ENCODE measurements around the gene ATG5.
A peak's percentile ranks its signal among the peaks of the same experiment; 100 is the strongest.

Gene ATG5

DNA sequence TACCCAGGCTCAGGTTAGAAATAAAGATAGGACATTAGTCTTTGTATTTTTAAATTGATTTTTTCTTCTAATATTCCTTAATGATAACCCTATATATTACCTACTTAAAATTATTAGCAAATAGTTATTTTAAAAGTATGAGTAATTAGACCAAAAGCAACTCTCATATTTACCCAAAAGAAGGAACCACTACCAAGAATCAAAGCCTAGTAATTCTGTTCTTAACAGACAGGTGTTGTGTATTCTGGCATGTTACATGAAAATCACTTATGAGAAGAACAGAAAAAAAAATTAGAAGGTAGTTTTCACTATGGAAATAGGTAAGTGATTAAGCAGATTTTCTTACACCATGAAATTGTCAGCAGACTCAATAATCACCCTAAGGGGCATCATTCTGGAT is 105.1 kb downstream of the ATG5 start:
- DNase-seq (ENCODE audit: low spot score): no peak

- DNase-seq (ENCODE audit: low spot score): no peak
These were observed 109.0 kb downstream of the ATG5 start for GRCh38 chr6:106216527-106216926.

- no peak for DNase-seq (ENCODE audit: low spot score)
These were observed 110.0 kb downstream of the ATG5 start for GRCh38 chr6:106215608-106216007.

- DNase-seq (ENCODE audit: low spot score): no peak
These were observed 111.0 kb downstream of the ATG5 start for GRCh38 chr6:106214531-106214930.

DNA sequence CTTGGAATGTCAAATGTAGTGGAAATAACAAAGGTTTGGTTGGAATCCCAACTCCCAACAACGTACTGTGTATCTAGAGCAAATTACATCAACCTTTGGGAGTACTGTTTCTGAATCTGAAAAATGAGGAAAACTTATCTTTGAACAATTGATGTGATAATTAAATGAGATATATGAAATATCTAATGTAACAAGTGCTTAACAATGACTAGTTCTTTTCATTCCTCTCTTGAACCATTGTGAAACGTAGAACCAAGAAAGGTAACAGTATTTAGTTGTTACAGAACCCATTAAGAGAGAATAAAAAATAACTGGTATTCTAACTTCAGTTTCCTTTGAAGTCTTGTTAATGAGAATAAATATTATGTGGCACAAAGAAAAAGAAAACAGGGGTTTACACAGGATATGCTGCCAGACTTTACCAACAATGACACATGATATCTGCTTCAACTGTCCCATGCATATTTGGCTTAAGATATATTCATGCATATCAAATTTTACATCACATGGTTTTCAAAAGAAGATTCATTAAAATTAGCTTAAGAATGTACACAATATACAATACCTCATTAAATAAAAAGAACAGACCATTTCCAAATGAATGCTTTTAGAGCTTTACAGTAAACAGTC is 111.8 kb downstream of the ATG5 start:
- no peak for DNase-seq (ENCODE audit: low spot score)

- no peak for DNase-seq (ENCODE audit: low spot score)
These were observed 113.0 kb downstream of the ATG5 start for GRCh38 chr6:106212576-106212975.

- no peak for DNase-seq (ENCODE audit: low spot score)
These were observed 118.7 kb downstream of the ATG5 start for GRCh38 chr6:106206905-106207304.

DNA sequence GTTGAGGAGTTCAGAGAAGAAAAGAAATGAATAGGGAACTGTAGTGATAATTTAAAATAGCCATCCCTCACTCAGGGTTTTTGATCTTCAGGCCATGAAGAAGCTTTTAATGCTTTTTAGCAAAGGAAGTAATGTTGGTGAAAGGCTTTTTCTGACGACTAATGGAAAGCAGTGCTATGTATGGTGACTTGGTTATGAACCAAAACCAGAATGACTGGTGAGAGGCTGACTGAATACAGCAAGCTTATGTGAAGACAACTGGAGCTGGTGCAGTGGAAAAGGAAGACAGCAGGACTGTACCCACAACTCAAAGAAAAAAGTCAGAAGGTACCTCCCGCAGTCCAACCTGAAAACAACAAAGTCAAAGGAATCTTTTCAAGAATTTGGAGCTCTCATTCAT is 120.6 kb downstream of the ATG5 start:
- no peak for DNase-seq (ENCODE audit: low spot score)

GRCh38 chr6:106199998-106200397 is 125.6 kb downstream of the ATG5 start:
- DNase-seq (ENCODE audit: low spot score): no peak

- no peak for DNase-seq (ENCODE audit: low spot score)
These were observed 126.2 kb downstream of the ATG5 start for GRCh38 chr6:106199331-106199730.

GRCh38 chr6:106197441-106197840 is 128.1 kb downstream of the ATG5 start:
- no peak for DNase-seq (ENCODE audit: low spot score)

- DNase-seq (ENCODE audit: low spot score): peak; percentile 56
These were observed 130.3 kb downstream of the ATG5 start for GRCh38 chr6:106194949-106195921.

- DNase-seq (ENCODE audit: low spot score): no peak
These were observed 132.7 kb downstream of the ATG5 start for GRCh38 chr6:106192824-106193223.

GRCh38 chr6:106188104-106188794 is 137.3 kb downstream of the ATG5 start:
- DNase-seq (ENCODE audit: low spot score): no peak

DNA sequence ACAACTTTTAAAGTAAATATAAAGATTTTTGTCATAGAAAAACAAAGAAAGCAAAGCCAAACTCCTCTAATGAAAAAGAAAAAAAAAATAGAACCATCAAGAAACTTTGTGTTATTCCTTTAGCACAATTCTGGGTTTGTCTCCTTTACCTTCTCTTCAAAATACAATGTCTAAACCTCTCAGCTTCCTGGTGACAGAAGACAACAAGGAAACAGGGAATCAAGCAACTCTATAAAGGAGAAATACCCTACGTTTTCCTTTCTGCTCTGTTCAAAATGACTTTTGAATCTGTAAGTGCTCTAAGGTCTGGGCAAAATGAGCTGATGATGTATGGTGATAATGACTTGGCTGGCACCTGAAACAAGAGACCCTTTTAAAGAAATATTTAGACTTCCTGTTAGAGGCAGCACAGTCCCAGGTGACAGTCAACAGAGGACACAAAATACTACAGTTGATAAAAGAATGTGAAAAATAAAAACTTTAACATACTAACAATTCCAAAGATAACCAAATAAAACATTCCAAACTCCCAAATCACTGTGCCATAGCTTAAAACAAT is 138.1 kb downstream of the ATG5 start:
- no peak for DNase-seq (ENCODE audit: low spot score)

GRCh38 chr6:106186714-106187113 is 138.8 kb downstream of the ATG5 start:
- no peak for DNase-seq (ENCODE audit: low spot score)

- DNase-seq (ENCODE audit: low spot score): peak; percentile 74
These were observed 139.4 kb downstream of the ATG5 start for GRCh38 chr6:106186172-106186571.

DNA sequence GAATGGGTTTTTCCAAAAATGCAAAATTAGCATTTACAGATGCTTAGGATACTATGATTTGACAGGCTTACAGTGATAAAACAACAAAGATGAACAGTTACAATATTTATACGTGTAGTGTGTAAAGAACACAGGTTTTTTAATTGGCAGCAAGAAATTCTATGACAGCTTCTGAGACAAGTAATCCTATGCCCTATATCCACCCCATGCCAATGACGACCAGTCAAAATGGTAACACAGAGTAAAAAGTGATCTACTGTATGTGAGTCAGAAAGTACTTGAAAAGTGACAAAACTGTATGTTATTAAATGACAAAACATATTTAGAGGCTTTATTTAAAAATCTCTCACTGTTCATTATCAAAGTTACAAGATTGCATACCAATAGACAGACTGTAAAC is 139.9 kb downstream of the ATG5 start:
- peak; percentile 72 for DNase-seq (ENCODE audit: low spot score)

DNA sequence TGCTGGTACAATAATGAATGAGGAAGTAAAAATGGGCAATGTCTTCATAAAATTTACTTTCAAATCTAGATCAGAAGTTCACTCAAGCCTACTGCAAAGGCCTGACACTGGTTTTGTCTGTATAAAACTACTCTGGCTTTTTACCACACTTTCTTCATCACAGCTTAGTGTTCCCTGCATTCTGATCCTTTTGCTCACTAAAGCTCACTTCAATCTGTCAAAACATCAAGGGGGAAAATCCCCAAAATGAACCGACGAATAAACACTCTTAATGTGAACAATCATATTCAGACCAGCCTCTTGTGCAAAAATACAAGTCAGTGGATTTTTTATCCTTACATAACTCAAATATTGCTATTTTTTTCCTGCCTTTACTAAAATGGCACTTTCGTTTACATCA is 140.9 kb downstream of the ATG5 start:
- DNase-seq (ENCODE audit: low spot score): no peak

DNA sequence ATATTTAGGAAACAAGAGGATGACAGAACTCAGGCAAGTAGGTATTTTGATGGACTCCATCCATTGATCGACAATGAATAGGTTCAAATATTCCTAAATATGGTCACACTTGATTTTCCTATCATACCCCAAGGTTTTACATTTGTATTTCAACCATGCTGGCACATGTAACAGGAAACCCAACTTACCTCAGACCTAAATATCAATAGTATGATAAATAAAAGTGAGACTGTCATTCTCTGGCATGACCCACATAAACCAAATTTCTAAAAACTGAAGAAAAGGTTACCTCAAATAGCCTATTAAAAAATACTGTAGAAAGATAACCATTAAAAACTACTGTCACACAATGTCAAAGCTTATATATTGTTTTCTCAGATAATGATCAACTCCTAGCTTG is 142.1 kb downstream of the ATG5 start:
- no peak for DNase-seq (ENCODE audit: low spot score)

DNA sequence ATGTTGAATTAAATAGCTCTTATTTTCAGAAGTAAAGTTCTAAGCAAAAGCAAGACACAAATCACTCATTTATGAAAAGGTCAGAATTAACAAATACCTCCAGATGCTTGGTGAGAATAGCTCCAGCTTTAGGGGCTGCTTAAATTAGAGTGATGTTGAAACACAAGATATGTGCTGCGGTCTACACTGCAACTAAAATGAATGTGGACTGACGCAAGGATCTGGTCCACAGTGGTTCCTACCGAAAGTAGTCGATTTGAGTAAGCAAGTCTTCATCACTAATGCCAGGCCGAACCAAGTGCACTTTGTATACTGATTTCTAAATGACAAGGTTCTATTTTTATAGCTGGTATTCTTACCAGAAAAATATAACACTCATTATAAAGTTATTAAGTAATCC is 143.1 kb downstream of the ATG5 start:
- DNase-seq (ENCODE audit: low spot score): peak; percentile 83

DNA sequence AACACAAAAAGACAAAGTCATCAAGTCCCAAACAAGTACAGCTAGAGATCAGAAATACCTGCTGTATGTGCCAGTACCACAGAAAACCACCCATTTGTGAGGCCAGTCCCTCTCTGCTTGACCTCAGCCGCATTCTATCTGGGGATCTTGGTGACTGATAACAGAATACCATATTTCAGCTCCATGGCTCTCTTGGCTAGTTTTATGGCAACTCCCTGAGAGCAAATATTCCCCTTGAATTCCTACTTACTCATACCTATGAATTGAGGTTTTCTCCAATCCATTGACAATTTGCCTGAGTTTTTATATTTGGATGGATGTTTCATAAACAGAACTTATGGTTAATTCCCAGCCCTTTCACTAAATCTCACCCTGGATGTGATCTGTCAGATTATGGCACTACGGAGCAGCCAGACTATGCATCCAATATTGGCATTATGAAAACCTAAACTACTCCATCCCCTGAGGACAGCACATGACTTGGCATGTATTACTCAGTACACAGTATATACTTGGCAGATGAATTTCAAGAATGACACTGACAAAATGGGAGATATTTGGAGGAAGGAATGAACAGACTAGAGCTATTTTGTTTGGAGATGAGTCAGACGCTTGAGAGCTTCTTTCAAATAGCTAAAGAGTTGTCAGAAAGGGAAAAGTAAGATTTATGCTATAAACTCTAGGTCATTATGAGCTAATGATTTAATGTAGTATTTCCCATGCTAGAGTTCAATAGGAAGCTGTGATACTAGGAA is 143.7 kb downstream of the ATG5 start:
- DNase-seq (ENCODE audit: low spot score): peak; percentile 79

Data from activated CD4-positive, alpha-beta T cell treated with anti-CD3 and anti-CD28 coated beads, Interleukin-2, Interleukin-4, amounts not matched to agents 100 ng/mL and 50 ng/mL, durations not matched to agents 16 hours and 8 hours (primary cell).